Suppressor macrophage treated with lipopolysaccharide for 1 hour (primary cell): ENCODE data around the gene HECTD4.
A peak's percentile ranks its signal among the peaks of the same experiment; 100 is the strongest.

ENCODE experiments used
- DNase-seq, 3 donors: peaks; one replicate each; pipeline ENCODE4 v3.0.0-alpha.2; 2020 to 2022

Gene HECTD4

DNA sequence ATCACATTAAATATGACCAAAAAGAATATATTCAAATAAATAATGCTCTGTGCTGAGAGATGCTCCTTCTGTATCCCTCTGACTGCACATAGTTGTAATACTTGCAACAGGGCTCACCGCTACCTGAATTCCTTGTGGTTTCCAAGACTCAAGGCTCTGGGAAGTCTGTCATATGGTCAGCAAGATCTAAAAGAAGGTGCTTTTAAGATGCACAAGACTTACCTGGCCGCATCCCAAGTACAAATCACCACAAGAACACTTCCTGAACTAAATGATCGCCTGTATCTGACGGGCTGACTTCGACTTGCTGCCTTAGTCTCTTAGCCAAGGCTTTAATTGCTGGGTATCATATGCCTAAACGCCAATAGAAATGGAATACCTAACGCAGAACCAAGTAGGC lies 67.2 kb downstream of the HECTD4 start:
- no peak for DNase-seq

- DNase-seq = no peak
Measured at GRCh38 chr12:112309797-112310196, 72.4 kb downstream of the HECTD4 start.

GRCh38 chr12:112308652-112309051 lies 73.6 kb downstream of the HECTD4 start:
- DNase-seq = no peak

- DNase-seq = no peak
Measured at GRCh38 chr12:112308161-112308560, 74.1 kb downstream of the HECTD4 start.

GRCh38 chr12:112307317-112308011 lies 74.8 kb downstream of the HECTD4 start:
- no peak for DNase-seq

- DNase-seq = no peak
Measured at GRCh38 chr12:112305951-112306350, 76.3 kb downstream of the HECTD4 start.

GRCh38 chr12:112304436-112304835 lies 77.8 kb downstream of the HECTD4 start:
- no peak for DNase-seq

- no peak for DNase-seq
Measured at GRCh38 chr12:112303799-112304198, 78.4 kb downstream of the HECTD4 start.

DNA sequence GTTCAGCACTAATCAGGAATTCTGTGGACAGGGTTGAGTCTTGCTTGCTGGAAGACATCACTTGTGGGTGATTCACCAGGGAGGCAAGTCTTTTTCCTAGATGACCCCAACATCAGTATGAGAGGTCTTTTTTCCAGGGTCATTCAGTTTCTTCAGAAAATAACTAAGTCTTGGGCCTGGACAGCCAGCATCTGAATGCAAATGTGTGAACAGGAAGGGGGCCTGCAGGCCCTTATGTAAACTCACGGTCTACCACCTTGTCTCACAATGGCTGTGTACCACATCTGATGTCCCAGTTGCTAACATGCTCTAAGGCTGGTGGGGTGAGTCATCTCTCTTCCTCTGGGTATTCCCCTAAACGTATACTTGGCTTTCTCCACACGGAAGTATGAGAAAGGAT lies 79.2 kb downstream of the HECTD4 start:
- DNase-seq = peak; percentile 43 to 59 (median 46)

GRCh38 chr12:112299704-112300103 lies 82.5 kb downstream of the HECTD4 start:
- DNase-seq = no peak

DNA sequence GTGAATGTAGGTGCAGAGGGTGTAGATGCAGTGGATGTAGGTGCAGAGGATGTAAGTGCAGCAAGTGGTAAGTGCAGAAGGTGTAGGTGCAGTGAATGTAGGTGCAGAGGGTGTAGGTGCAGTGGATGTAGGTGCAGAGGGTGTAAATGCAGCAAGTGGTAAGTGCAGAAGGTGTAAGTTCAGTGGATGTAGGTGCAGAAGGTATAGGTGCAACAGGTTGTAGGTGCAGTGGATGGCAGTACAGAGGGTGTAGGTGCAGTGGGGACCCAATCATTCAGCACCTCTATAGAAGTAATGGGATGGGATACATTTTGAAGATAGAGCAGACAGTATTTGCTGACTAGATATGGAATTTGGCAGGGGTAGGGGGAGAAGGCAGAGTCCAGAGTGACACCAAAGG lies 85.0 kb downstream of the HECTD4 start:
- DNase-seq = no peak

DNA sequence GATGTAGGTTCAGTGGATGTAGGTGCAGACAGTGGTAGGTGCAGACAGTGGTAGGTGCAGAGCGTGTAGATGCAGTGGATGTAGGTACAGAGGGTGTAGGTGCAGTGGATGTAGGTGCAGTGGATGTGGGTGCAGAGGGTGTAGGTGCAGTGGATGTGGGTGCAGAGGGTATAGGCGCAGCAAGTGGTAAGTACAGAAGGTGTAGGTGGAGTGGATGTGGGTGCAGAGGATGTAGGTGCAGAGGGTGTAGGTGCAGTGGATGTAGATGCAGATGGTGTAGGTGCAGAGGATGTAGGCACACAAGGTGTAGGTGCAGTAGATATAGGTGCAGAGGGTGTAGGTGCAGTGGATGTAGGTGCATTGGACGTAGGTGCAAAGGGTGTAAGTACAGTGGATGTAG lies 86.0 kb downstream of the HECTD4 start:
- DNase-seq = no peak

- DNase-seq = peak in 2 of 3 donors; percentile 10 to 12
Measured at GRCh38 chr12:112294793-112295192, 87.4 kb downstream of the HECTD4 start.

DNA sequence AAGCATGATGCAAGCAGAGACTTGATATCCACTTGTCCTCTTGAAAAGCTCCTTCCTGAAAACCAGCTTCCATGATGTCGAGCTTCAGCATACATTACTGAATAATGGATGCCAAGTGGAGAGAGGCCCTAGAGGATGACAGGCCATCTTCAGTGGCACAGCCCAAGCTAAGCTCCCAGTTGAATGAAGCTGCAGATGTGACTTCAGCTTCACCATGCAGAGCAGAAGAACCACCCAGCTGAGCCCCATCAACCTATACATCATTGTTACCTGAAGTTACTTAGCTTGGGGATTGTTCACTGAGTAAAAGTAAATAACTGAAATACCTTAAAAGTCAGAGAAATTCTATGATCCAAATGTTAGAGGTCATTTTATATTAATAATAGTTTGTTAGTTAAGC lies 93.6 kb downstream of the HECTD4 start:
- no peak for DNase-seq

GRCh38 chr12:112285600-112286401 lies 96.4 kb downstream of the HECTD4 start:
- DNase-seq = peak in 1 of 3 donors; percentile 2

GRCh38 chr12:112283546-112283945 lies 98.7 kb downstream of the HECTD4 start:
- no peak for DNase-seq

GRCh38 chr12:112282920-112283319 lies 99.3 kb downstream of the HECTD4 start:
- DNase-seq = no peak

GRCh38 chr12:112275836-112276235 lies 106.4 kb downstream of the HECTD4 start:
- no peak for DNase-seq

DNA sequence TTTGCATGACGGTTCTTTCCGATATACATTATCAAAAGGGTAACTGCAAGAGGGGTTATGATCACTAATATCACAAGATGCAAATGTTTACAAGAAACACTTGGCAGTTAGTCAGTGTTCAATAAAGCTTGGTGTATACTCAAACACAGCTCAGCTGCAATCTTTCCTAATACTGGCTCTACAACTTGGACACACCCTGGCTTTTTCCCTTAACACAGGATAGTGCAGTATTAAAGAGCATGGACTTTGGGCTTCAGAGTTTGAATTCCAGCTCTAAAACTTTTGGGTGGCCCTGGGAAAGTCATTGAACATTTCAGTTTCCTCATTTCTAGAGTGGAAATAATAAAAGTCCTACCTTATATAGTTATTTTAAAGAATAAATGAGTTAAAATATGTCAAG lies 107.0 kb downstream of the HECTD4 start:
- no peak for DNase-seq

- DNase-seq = no peak
Measured at GRCh38 chr12:112270673-112271072, 111.6 kb downstream of the HECTD4 start.

DNA sequence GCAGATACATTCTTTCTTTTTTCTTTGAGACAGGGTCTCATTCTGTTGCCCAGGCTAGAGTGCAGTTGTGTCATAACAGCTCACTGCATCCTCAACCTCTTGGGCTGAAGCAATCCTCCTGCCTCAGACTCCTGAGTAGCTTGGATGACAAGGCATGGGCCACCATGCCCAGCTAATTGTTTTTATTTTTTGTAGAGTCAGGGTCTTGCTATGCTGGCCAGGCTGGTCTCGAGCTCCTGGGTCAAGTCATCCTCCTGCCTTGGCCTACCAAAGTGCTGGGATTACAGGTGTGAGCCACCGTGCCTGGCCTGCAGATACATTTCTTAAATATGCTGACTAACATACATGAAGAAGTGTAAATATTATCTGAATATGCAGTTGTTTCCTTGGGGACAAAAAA lies 115.8 kb downstream of the HECTD4 start:
- no peak for DNase-seq

GRCh38 chr12:112261559-112261958 lies 120.7 kb downstream of the HECTD4 start:
- DNase-seq = no peak

GRCh38 chr12:112258926-112259325 lies 123.3 kb downstream of the HECTD4 start:
- DNase-seq = no peak

- no peak for DNase-seq
Measured at GRCh38 chr12:112256780-112257179, 125.5 kb downstream of the HECTD4 start.
